ENCODE data around the gene GFER. TPM values are rescaled to one million over a fixed set of nuclear protein-coding genes. Genes with fewer than 3 reads are reported as not detected.

Gene GFER
- total RNA-seq, 1 donor from 2014 or later: 18.7 TPM

Other genes starting within 250 kb of the GFER start
- 70.4 and 72.6 TPM in 2 replicates for gene NME3, start 212.7 kb upstream of the GFER start, total RNA-seq
- 6.1 and 8.8 TPM in 2 replicates for gene EME2, start 211.4 kb upstream of the GFER start, total RNA-seq
- 105 and 120 TPM in 2 replicates for gene MRPS34, start 211.1 kb upstream of the GFER start, total RNA-seq
- 36.2 and 63.6 TPM in 2 replicates for gene SPSB3, start 201.6 kb upstream of the GFER start, total RNA-seq
- gene NUBP2, start 201.2 kb upstream of the GFER start, total RNA-seq: 114 and 135 TPM in 2 replicates
- not detected in 2 replicates for gene IGFALS, start 190.5 kb upstream of the GFER start, total RNA-seq
- 91.5 and 116 TPM in 2 replicates for gene HAGH, start 157.4 kb upstream of the GFER start, total RNA-seq
- gene FAHD1, start 157.0 kb upstream of the GFER start, total RNA-seq: 60.7 and 62.9 TPM in 2 replicates
- gene MEIOB, start 112.0 kb upstream of the GFER start, total RNA-seq: 0.10 and 0.88 TPM in 2 replicates
- not detected in 2 replicates for gene HS3ST6, start 65.8 kb upstream of the GFER start, total RNA-seq
- 12.8 and 18.4 TPM in 2 replicates for gene MSRB1, start 41.0 kb upstream of the GFER start, total RNA-seq
- not detected in 2 replicates for gene RPL3L, start 29.5 kb upstream of the GFER start, total RNA-seq
- gene NDUFB10, start 24.7 kb upstream of the GFER start, total RNA-seq: 262 and 265 TPM in 2 replicates
- 2,366 and 3,192 TPM in 2 replicates for gene RPS2, start 19.4 kb upstream of the GFER start, total RNA-seq
- gene RNF151, start 17.3 kb upstream of the GFER start, total RNA-seq: not detected in 2 replicates
- 50.7 and 59.4 TPM in 2 replicates for gene TBL3, start 12.1 kb upstream of the GFER start, total RNA-seq
- gene NOXO1, start 2.7 kb upstream of the GFER start, total RNA-seq: 0.58 TPM in 1 of 2 replicates, not detected in the other
- gene SYNGR3, start 5.8 kb downstream of the GFER start, total RNA-seq: 5.6 and 9.6 TPM in 2 replicates
- 60.8 and 83.9 TPM in 2 replicates for gene ZNF598, start 25.6 kb downstream of the GFER start, total RNA-seq
- 0.35 and 1.0 TPM in 2 replicates for gene NPW, start 35.6 kb downstream of the GFER start, total RNA-seq
- 49.5 and 94.2 TPM in 2 replicates for gene NHERF2, start 42.7 kb downstream of the GFER start, total RNA-seq
- 22.6 and 30.5 TPM in 2 replicates for gene NTHL1, start 63.6 kb downstream of the GFER start, total RNA-seq
- gene TSC2, start 63.8 kb downstream of the GFER start, total RNA-seq: 56.5 and 83.0 TPM in 2 replicates
- gene PKD1, start 151.7 kb downstream of the GFER start, total RNA-seq: 62.4 and 147 TPM in 2 replicates
- gene RAB26, start 164.4 kb downstream of the GFER start, total RNA-seq: 0.48 and 1.3 TPM in 2 replicates
- 88.4 and 102 TPM in 2 replicates for gene TRAF7, start 171.6 kb downstream of the GFER start, total RNA-seq
- gene CASKIN1, start 212.4 kb downstream of the GFER start, total RNA-seq: 0.10 and 0.18 TPM in 2 replicates
- gene MLST8, start 221.3 kb downstream of the GFER start, total RNA-seq: 63.4 and 63.9 TPM in 2 replicates
- gene BRICD5, start 226.7 kb downstream of the GFER start, total RNA-seq: 3.5 and 3.7 TPM in 2 replicates
- 21.0 and 24.9 TPM in 2 replicates for gene PGP, start 230.6 kb downstream of the GFER start, total RNA-seq
- 35.1 and 37.5 TPM in 2 replicates for gene E4F1, start 239.4 kb downstream of the GFER start, total RNA-seq